UCSD-AML1 (cell line): ENCODE data around the gene SLC7A7.
"Not testable (repeated sequence)": the region's sequence is repeated elsewhere in the genome, so short reads cannot be mapped to it uniquely, and the experiment has no call there.

Source experiments
- DNase-seq: peaks from one replicate; lab custom pipeline; 2025; ENCODE audit not compliant: unreplicated experiment; lab: John Stamatoyannopoulos, UW

Gene SLC7A7

GRCh38 chr14:22764382-22764781, 50.9 kb downstream of the SLC7A7 start:
- no peak for DNase-seq

GRCh38 chr14:22761734-22762133, 53.5 kb downstream of the SLC7A7 start:
- DNase-seq = no peak

GRCh38 chr14:22757972-22758650, 57.1 kb downstream of the SLC7A7 start:
- DNase-seq = not testable (repeated sequence)

- no peak for DNase-seq
Measured at GRCh38 chr14:22753586-22753985, 61.6 kb downstream of the SLC7A7 start.

- no peak for DNase-seq
Measured at GRCh38 chr14:22752422-22752821, 62.8 kb downstream of the SLC7A7 start.

- DNase-seq = no peak
Measured at GRCh38 chr14:22748631-22749068, 66.6 kb downstream of the SLC7A7 start.

- DNase-seq = no peak
Measured at GRCh38 chr14:22748206-22748605, 67.0 kb downstream of the SLC7A7 start.

GRCh38 chr14:22747769-22748168, 67.5 kb downstream of the SLC7A7 start:
- no peak for DNase-seq

- DNase-seq = no peak
Measured at GRCh38 chr14:22740020-22740419, 75.2 kb downstream of the SLC7A7 start.

GRCh38 chr14:22739423-22739822, 75.8 kb downstream of the SLC7A7 start:
- no peak for DNase-seq

GRCh38 chr14:22737052-22737451, 78.2 kb downstream of the SLC7A7 start:
- DNase-seq = no peak

GRCh38 chr14:22736384-22736783, 78.9 kb downstream of the SLC7A7 start:
- not testable (repeated sequence) for DNase-seq

- DNase-seq = no peak
Measured at GRCh38 chr14:22735096-22735495, 80.1 kb downstream of the SLC7A7 start.

GRCh38 chr14:22733829-22734228, 81.4 kb downstream of the SLC7A7 start:
- DNase-seq = no peak

- not testable (repeated sequence) for DNase-seq
Measured at GRCh38 chr14:22732062-22732461, 83.2 kb downstream of the SLC7A7 start.

GRCh38 chr14:22726012-22726411, 89.2 kb downstream of the SLC7A7 start:
- no peak for DNase-seq

GRCh38 chr14:22725374-22725773, 89.9 kb downstream of the SLC7A7 start:
- DNase-seq = not testable (repeated sequence)

- DNase-seq = not testable (repeated sequence)
Measured at GRCh38 chr14:22724847-22725246, 90.4 kb downstream of the SLC7A7 start.

- no peak for DNase-seq
Measured at GRCh38 chr14:22723815-22724214, 91.4 kb downstream of the SLC7A7 start.
